ENCODE results near the gene A2M.
"Not testable (repeated sequence)": the region's sequence is repeated elsewhere in the genome, so short reads cannot be mapped to it uniquely, and the experiment has no call there.

Gene A2M

GRCh38 chr12:9115731-9116559 lies at the start of gene A2M:
TSS of gene A2M (minus strand) at chr12:9115919. CDS start at chr12:9115849, 70 bp downstream.
- no peak for DNase-seq (ENCODE audit: low read depth, low spot score)
- H3K27ac ChIP-seq, result peak within 1 kb of the TSS; percentile 10

GRCh38 chr12:9163392-9163791 lies 47.7 kb upstream of the A2M start:
- H3K27ac ChIP-seq, result no peak overlapping the region
- DNase-seq (ENCODE audit: low read depth, low spot score), result no peak

GRCh38 chr12:9156119-9156518 lies 40.4 kb upstream of the A2M start:
- no peak overlapping the region for H3K27ac ChIP-seq

GRCh38 chr12:9149372-9149771 lies 33.7 kb upstream of the A2M start:
- H3K27ac ChIP-seq, result no peak overlapping the region
- no peak for DNase-seq (ENCODE audit: low read depth, low spot score)

More at GRCh38 chr12:9156119-9156518, 40.4 kb upstream of the A2M start:
- no peak for DNase-seq (ENCODE audit: low read depth, low spot score)

GRCh38 chr12:9148926-9149325 lies 33.2 kb upstream of the A2M start:
- H3K27ac ChIP-seq, result no peak overlapping the region
- DNase-seq (ENCODE audit: low read depth, low spot score), result no peak

GRCh38 chr12:9147461-9147860 lies 31.7 kb upstream of the A2M start:
- no peak for DNase-seq (ENCODE audit: low read depth, low spot score)
- no peak overlapping the region for H3K27ac ChIP-seq

- no peak overlapping the region for H3K27ac ChIP-seq
- DNase-seq (ENCODE audit: low read depth, low spot score), result no peak
Measured at GRCh38 chr12:9144730-9145106, 29.0 kb upstream of the A2M start.

- H3K27ac ChIP-seq, result no peak overlapping the region
- no peak for DNase-seq (ENCODE audit: low read depth, low spot score)
Measured at GRCh38 chr12:9143929-9144729, 28.4 kb upstream of the A2M start.

- no peak overlapping the region for H3K27ac ChIP-seq
- no peak for DNase-seq (ENCODE audit: low read depth, low spot score)
Measured at GRCh38 chr12:9143137-9143536, 27.4 kb upstream of the A2M start.

GRCh38 chr12:9139588-9140290 lies 24.0 kb upstream of the A2M start:
- not testable (repeated sequence) for DNase-seq (ENCODE audit: low read depth, low spot score); H3K27ac ChIP-seq

- H3K27ac ChIP-seq, result no peak overlapping the region
- DNase-seq (ENCODE audit: low read depth, low spot score), result no peak
Measured at GRCh38 chr12:9135903-9136310, 20.2 kb upstream of the A2M start.

GRCh38 chr12:9134981-9135628 lies 19.4 kb upstream of the A2M start:
- H3K27ac ChIP-seq, result no peak overlapping the region
- no peak for DNase-seq (ENCODE audit: low read depth, low spot score)

- no peak for DNase-seq (ENCODE audit: low read depth, low spot score)
Measured at GRCh38 chr12:9133216-9133916, 17.6 kb upstream of the A2M start.

GRCh38 chr12:9132008-9132535 lies 16.4 kb upstream of the A2M start:
- H3K27ac ChIP-seq, result no peak overlapping the region
- no peak for DNase-seq (ENCODE audit: low read depth, low spot score)

More at GRCh38 chr12:9133216-9133916, 17.6 kb upstream of the A2M start:
- no peak overlapping the region for H3K27ac ChIP-seq

GRCh38 chr12:9130244-9130643 lies 14.5 kb upstream of the A2M start:
- no peak for DNase-seq (ENCODE audit: low read depth, low spot score)
- H3K27ac ChIP-seq, result no peak overlapping the region

- DNase-seq (ENCODE audit: low read depth, low spot score), result no peak
- no peak overlapping the region for H3K27ac ChIP-seq
Measured at GRCh38 chr12:9127936-9128663, 12.4 kb upstream of the A2M start.

GRCh38 chr12:9127484-9127883 lies 11.8 kb upstream of the A2M start:
- DNase-seq (ENCODE audit: low read depth, low spot score), result no peak
- H3K27ac ChIP-seq, result no peak overlapping the region

GRCh38 chr12:9124383-9125031 lies 8.8 kb upstream of the A2M start:
- H3K27ac ChIP-seq, result no peak overlapping the region
- DNase-seq (ENCODE audit: low read depth, low spot score), result no peak
